Stimulated activated CD4-positive, alpha-beta T cell treated with anti-CD3 and anti-CD28 coated beads, TNF-alpha, amount 100 ng/mL, for 4 hours (primary cell): ENCODE measurements around the gene CCDC187.
"Not testable (repeated sequence)": the region's sequence is repeated elsewhere in the genome, so short reads cannot be mapped to it uniquely, and the experiment has no call there.

ENCODE experiments used
- DNase-seq, 3 experiments: peaks; one replicate each; pipeline ENCODE4 v3.0.0-alpha.2; 2020; ENCODE audit warnings: low read depth in 3 of 3

The CCDC187 gene

DNA sequence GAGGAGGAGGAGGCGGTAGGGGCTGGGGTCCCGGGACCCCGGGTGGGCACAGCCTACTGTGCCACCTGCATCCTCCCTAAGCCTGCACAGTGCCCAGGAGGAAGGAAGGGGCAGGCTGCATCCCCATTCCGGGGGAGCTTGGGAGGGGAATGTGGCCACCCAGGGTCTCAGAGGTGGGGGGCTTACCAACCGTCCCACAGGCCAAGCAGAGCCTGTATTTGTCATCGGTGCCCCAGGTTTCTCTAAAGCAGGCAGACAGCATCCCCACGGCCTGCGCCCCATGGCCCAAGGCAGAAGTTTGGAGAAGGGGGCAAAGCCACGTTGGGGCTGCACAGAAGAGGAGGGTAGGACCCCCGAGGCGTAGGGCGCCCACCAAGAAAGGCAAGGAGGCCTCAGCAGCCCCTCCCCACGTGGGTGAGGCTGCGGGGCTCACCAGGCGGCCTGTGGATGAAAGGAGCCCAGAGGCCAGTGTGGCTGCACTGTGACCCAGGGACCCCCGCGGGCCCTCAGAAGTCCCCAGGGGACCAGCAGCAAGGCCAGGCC, 22.9 kb upstream of the CCDC187 start:
- DNase-seq: no peak

DNA sequence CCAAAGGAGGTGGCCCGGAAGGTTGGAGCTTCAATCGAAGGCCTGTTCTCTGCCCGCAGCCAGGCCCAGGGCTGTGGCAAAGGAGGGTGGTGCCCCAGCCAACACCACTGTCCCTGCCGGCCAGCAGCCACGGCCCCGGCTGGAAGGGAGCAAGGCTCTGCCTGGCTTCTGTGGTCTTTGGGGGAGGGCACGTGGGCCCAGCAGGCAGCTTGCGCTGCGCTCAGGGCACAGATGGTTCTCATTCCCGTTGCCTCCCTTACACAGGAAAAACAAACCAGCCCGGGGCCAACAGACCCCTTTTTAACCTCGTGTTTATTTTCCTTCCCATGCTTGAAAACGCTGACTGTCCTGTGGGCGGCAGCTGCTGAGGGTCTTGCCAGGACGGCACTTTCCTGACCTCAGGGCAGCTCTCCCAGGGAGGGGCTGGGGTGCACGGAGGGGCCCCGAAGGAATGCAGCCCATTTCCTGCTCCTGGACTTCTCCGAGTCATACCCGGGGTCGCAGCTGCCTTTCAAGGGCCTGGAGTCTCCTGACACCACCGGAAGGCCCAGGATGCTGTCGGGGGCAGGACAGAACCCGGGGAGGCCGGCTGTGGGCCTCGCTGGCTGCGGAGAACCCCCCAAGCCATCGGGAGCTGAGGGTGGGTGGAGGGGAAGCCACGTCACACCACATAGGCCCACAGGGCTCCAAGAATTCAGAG, 22.3 kb upstream of the CCDC187 start:
- DNase-seq: no peak

DNA sequence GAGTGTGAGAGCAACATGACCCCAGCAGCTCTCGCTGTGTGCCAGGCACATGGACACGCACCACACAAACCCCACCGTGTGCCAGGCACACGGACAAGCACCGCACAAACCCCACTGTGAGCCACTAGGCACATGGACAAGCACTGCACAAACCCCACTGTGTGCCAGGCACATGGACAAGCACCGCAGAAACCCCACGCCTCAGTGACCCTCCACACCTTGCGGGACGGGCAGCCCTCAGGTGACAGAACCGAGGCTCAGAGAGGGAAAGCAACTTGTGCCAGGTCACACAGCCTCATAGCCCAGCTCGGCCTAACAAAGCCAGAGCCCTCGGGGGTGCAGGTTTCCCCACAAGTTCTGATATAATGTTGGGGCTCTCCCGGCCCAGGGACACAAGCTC, 21.5 kb upstream of the CCDC187 start:
- no peak for DNase-seq

DNA sequence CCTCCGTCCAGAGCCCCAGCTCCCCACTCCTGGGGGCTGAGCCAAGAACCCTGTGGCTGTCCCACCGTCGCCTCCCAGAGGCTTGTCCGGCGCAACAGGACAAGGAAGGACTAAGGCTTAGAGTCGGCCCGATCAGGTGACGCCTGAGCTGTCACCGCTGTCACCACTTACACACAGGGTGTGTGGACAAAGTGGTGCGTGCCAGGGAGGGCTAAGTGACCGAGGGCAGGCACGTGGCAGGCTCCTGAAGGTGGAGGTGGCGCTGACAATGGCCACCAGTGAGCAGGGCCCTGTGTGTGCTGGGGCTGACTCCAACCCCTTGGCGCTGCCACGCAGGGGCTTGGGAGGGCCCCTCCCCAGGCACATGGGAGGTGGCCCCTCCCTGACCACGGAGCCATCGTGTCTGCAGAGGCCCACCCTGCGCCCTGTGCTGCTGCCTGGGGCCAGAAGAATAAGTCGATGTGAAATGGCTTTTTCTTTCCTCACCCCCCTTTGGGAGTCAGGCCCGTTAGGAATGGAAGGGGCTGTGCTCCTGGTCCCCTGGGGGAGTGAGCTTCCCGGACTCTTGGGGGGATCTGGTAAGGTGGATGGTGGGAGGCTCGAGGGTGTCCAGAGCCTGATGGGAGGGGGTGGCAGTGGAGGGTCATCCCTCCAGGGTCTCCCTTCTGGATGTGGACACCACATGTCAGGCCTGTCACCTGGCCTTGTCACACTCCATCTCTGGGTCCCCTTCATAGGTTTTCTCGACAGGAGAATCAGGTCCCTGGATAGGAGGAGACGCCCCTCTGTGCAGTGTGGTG, 20.8 kb upstream of the CCDC187 start:
- DNase-seq: no peak

GRCh38 chr9:136323371-136323789, 19.5 kb upstream of the CCDC187 start:
- DNase-seq: no peak

GRCh38 chr9:136322756-136323330, 18.9 kb upstream of the CCDC187 start:
- DNase-seq: no peak

DNA sequence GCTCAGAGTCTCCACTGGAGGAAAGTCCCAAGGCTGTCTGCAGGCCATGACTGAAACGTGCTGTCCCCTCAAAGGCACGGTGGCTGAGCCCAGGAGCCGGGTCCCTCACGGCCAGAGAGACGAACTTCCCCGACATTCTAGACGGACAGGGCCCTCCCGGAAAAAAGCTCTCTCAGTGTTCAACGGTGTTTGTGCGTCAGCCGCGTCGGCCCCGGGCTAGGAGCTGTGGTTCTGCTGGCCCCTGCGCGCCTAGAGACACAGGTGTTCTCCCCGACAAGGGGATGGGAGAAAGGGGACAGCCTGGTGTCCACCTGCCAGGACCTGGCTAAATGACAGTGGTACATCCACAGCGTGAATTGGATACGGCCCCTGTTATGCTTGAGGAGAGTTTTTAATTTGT, 17.7 kb upstream of the CCDC187 start:
- no peak for DNase-seq

DNA sequence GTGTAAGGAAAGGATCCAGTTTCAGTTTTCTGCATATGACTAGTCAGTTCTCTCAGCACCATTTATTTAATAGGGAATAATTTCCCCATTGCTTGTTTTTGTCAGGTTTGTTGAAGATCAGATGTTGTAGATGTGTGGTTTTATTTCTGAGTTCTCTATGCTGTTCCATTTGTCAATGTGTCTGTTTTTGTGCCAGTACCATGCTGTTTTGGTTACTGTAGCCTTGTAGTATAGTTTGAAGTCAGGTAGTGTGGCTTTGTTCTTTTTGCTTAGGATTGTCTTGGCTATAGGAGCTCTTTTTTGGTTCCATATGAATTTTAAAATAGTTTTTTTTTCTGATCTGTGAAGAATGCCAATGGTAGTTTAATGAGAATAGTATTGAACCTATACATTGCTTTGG, 17.1 kb upstream of the CCDC187 start:
- not testable (repeated sequence) for DNase-seq

- DNase-seq: not testable (repeated sequence)
Measured at GRCh38 chr9:136319955-136320354, 16.1 kb upstream of the CCDC187 start.

GRCh38 chr9:136319244-136319643, 15.3 kb upstream of the CCDC187 start:
- not testable (repeated sequence) for DNase-seq

DNA sequence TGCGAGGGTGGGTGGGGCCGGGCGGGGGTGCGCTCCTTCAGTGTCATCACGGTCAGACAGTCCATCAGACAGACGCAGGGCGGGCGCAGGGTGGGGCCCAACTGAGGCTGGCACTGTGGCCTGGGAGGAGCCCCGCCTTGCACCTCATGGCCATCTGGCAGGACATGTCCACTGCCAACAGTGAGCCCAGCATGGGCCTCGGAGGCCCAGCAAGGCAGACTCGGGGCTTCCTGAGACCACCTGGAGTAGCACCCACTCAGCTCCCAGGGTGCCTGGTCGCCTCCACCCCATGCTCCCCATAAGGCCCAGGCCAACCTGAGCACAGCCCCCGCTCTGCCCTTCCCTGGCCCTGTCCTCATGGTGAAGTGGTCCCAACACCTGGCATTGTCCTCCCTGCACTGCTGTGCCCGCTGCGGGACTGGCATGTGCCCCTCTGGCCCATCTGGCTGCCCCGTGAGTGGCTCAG, 14.9 kb upstream of the CCDC187 start:
- DNase-seq: no peak

GRCh38 chr9:136318111-136318775, 14.3 kb upstream of the CCDC187 start:
- DNase-seq: no peak

GRCh38 chr9:136317695-136318094, 13.8 kb upstream of the CCDC187 start:
- DNase-seq: no peak

DNA sequence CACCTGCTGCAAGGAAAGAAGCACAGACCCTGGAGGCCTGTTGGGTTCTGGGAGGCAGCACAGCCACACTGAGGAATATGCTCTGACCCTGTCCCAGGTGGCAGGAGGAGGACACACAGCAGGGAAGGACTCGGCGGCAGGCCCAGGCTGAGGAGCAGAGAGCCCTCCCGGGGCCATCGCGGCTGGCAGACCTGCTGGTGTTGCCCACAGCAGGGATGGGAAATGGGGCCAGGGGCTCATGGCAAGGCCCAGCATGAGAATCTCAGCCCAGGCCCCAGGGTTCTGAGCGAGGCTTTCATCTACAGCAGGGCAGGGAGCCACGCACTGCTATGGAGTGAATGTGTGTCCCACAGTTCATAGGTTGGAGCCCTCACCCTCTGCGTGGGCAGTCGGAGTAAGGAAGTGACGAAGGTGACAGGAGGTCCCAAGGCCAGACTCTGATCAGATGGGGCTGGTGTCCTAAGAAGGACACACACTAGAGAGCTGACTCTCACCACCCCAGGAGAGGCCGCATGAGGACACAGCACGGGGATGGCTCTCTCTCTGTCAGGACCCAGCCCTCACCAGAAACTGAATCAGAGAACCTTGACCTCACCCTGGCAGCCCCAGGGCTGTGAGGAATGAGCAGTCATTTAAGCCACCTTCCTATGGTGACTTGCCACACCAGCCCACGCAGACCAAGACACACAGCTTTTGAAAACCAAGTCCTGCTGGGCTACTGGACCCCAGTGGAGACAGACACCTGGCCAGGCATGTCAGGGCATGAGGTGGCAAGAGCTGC, 13.2 kb upstream of the CCDC187 start:
- DNase-seq: no peak

- DNase-seq: no peak
Measured at GRCh38 chr9:136316271-136316751, 12.4 kb upstream of the CCDC187 start.

DNA sequence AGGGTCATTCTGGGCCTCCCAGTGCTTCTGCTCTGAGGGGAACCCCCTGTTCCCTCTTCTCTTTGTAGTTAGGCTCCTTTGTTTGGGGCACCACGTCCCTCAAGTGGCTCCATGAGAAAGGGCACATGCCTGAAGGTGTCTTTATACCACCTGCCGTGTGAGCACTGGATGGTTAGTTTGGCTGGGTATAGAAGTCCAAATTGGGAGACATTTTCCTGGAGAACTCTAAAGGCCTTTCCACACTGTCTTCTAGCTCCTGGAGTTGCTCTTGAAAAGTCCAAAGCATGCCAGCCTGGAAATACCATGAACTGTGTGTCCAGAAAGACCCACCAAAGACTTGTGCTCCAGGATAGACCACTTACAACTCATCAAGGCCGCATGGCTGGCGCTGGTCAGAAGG, 11.1 kb upstream of the CCDC187 start:
- DNase-seq: no peak

DNA sequence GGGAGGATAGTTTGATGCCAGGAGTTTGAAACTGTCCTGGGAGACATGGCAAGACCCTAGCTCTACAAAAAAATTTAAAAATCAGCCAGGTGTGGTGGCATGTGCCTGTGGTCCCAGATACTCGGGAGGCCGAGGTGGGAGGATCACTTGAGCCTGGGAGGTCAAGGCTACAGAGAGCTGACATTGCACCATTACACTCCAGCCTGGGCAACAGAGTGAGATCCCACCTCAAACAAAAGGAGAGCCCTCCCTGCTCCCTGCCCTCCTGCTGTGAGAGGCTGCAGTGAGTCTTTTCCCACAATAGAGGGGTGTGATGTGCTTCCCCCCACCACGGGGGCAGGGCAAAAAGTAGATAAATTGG, 10.1 kb upstream of the CCDC187 start:
- no peak for DNase-seq

- DNase-seq: no peak
Measured at GRCh38 chr9:136313111-136314055, 9.5 kb upstream of the CCDC187 start.

DNA sequence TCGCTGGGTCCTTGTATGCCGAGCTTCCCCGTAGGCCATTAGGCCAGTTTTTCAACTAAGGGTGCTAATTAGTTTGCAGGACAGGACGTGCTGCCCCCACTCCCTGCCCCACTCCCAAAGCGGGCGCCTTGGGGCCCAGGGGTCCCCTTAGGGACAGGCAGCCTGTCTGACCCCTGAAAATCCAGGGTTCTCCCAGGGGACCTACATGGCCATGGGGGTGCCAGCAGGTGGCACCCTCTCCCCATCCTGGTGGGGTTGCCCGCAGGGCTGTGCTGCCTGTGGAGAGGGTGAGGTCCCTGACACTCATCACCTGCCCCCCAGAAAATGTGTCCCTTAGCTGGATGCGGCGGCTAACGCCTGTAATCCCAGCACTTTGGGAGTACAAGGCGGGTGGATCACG, 8.5 kb upstream of the CCDC187 start:
- peak in 2 of 3 experiments; percentile 22 to 35 for DNase-seq

DNA sequence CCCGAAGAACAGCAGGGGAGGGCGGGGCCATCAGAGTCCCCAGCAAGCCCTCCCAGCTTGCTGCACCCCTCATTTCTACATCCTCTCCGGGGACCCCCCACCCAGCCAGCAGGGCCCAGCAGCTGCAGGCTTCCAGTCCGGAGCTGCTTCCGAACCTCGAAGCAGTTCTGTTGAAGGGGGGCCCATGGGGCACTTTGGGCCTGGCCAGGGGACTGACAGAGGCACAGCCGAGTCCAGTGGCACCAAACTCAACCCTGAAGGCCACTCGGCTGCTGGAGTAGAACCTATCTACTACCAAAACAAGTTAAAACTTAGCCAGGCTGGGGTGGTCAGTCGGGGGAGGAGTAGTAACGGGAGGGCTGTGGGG, 8.1 kb upstream of the CCDC187 start:
- DNase-seq: no peak
